HepG2 (cell line): ENCODE measurements around the gene KATNB1. TPM values are rescaled to one million over a fixed set of nuclear protein-coding genes. Genes with fewer than 3 reads are reported as not detected.

ENCODE experiments used
- CBX1 ChIP-seq: IDR thresholded peaks from one replicate; pipeline ENCODE4 v1.6.1; 2016; ENCODE audit warnings: antibody characterized with exemption, low read depth
- CENPT ChIP-seq: sonication (generic); formaldehyde crosslinking; IDR thresholded peaks from 2 replicates; pipeline ENCODE4 v1.8.0; 2022; ENCODE audit warnings: low read depth, mild to moderate bottlenecking, moderate library complexity, missing genetic modification reagents
- DR1 ChIP-seq: sonication (generic); formaldehyde crosslinking; IDR thresholded peaks from 2 replicates; pipeline ENCODE4 v1.8.0; 2021; ENCODE audit warnings: mild to moderate bottlenecking, missing genetic modification reagents, inconsistent platforms
- ISX ChIP-seq: sonication (generic); formaldehyde crosslinking; conservative IDR thresholded peaks from 2 replicates; pipeline ENCODE4 v1.5.0; 2020; ENCODE audit warnings: missing genetic modification reagents
- JDP2 ChIP-seq: sonication (generic); formaldehyde crosslinking; IDR thresholded peaks from 2 replicates; pipeline ENCODE4 v1.8.1; 2022; ENCODE audit warnings: missing genetic modification reagents, borderline replicate concordance
- KAT8 ChIP-seq: IDR thresholded peaks from 2 replicates; pipeline ENCODE4 v1.6.1; 2016; ENCODE audit warnings: missing genetic modification reagents, missing compliant biosample characterization
- KDM3A ChIP-seq: IDR thresholded peaks from 2 replicates; pipeline ENCODE4 v1.6.1; 2018; ENCODE audit warnings: low read depth, missing compliant biosample characterization
- NR0B2 ChIP-seq: sonication (generic); formaldehyde crosslinking; IDR thresholded peaks from 2 replicates; pipeline ENCODE4 v1.4.0; 2020; ENCODE audit warnings: mild to moderate bottlenecking, missing genetic modification reagents
- NR2C2 ChIP-seq: sonication (generic); formaldehyde crosslinking; IDR thresholded peaks from 2 replicates; pipeline ENCODE4 v1.4.0; 2020; ENCODE audit warnings: missing genetic modification reagents, mild to moderate bottlenecking, moderate library complexity, borderline replicate concordance
- SRSF1 ChIP-seq: fragments of 200-400 bp; formaldehyde crosslinking; optimal IDR thresholded peaks from 2 replicates; pipeline ENCODE3; 2017; ENCODE audit warnings: mild to moderate bottlenecking, low read depth, low read length, moderate library complexity
- TEAD3 ChIP-seq: optimal IDR thresholded peaks from 2 replicates; pipeline ENCODE3; 2016; ENCODE audit warnings: borderline replicate concordance
- XBP1 ChIP-seq: sonication (generic); formaldehyde crosslinking; IDR thresholded peaks from 2 replicates; pipeline ENCODE4 v1.5.0; 2020; ENCODE audit warnings: missing genetic modification reagents
- ZNF136 ChIP-seq: sonication (generic); formaldehyde crosslinking; IDR thresholded peaks from 2 replicates; pipeline ENCODE4 v1.8.1; 2022; ENCODE audit warnings: low read depth, mild to moderate bottlenecking, moderate library complexity, missing genetic modification reagents
- ZNF138 ChIP-seq: sonication (generic); formaldehyde crosslinking; IDR thresholded peaks from 2 replicates; pipeline ENCODE4 v1.5.0; 2020; ENCODE audit warnings: mild to moderate bottlenecking, low read depth, missing genetic modification reagents
- ZNF431 ChIP-seq: sonication (generic); formaldehyde crosslinking; IDR thresholded peaks from 2 replicates; pipeline ENCODE4 v1.9.0; 2022; ENCODE audit warnings: missing genetic modification reagents, low read depth, mild to moderate bottlenecking, borderline replicate concordance
- ZNF678 ChIP-seq: sonication (generic); formaldehyde crosslinking; IDR thresholded peaks from 2 replicates; pipeline ENCODE4 v1.4.0; 2020; ENCODE audit warnings: mild to moderate bottlenecking, missing genetic modification reagents
- ZNF713 ChIP-seq: sonication (generic); formaldehyde crosslinking; IDR thresholded peaks from 2 replicates; pipeline ENCODE4 v1.4.0; 2020; ENCODE audit warnings: mild to moderate bottlenecking, missing genetic modification reagents
- ZSCAN9 ChIP-seq: IDR thresholded peaks from 2 replicates; pipeline ENCODE4 v1.6.1; 2016; ENCODE audit warnings: borderline replicate concordance
- polyA plus RNA-seq, 8 experiments: library from polyadenylated mRNA; depleted of rRNA in 3 of 8; stranded (reverse) in 7 of 8; unstranded in 1 of 8; fragments of >200 nt; fragmentation: Illumina TruSeq in 4 of 8; extraction: Trizol in 4 of 8; gene quantifications; 2 replicates each; pipeline versions ENCODE4 v1.2.1 to v1.2.3, GENCODE V29; 2011 to 2016; ENCODE audit warnings: low read depth in 4 of 8, missing spikeins in 1 of 8, mixed read lengths in 1 of 8; ENCODE audit not compliant: insufficient read depth in 1 of 8
- total RNA-seq, 5 experiments: library from RNA; depleted of rRNA; stranded (reverse); fragments of >200 nt; fragmentation: Illumina TruSeq; extraction: Trizol; gene quantifications; 2 replicates each; pipeline ENCODE4 v1.2.3, GENCODE V29; 2016; ENCODE audit warnings: low read depth in 1 of 5
- TF ChIP-seq, protein P1 (sequence below): sonication (generic); formaldehyde crosslinking; IDR thresholded peaks from 2 replicates; pipeline ENCODE4 v1.4.0; 2020; ENCODE audit warnings: missing genetic modification reagents
- TF ChIP-seq, protein P2 (sequence below): sonication (generic); formaldehyde crosslinking; IDR thresholded peaks from 2 replicates; pipeline ENCODE4 v1.4.0; 2020; ENCODE audit warnings: mild to moderate bottlenecking, missing genetic modification reagents
- TF ChIP-seq, protein P3 (sequence below): sonication (generic); formaldehyde crosslinking; IDR thresholded peaks from 2 replicates; pipeline ENCODE4 v1.9.0; 2021; ENCODE audit warnings: missing genetic modification reagents, borderline replicate concordance
- TF ChIP-seq, protein P4 (sequence below): sonication (generic); formaldehyde crosslinking; IDR thresholded peaks from 2 replicates; pipeline ENCODE4 v1.5.0; 2020; ENCODE audit warnings: mild to moderate bottlenecking, missing genetic modification reagents

The KATNB1 gene
- total and polyA plus RNA-seq, 2 of the 13 experiments (the other 11 are each of a cell fraction or from before 2014, with no cell fraction given): 31.5 to 43.5 TPM

DNA sequence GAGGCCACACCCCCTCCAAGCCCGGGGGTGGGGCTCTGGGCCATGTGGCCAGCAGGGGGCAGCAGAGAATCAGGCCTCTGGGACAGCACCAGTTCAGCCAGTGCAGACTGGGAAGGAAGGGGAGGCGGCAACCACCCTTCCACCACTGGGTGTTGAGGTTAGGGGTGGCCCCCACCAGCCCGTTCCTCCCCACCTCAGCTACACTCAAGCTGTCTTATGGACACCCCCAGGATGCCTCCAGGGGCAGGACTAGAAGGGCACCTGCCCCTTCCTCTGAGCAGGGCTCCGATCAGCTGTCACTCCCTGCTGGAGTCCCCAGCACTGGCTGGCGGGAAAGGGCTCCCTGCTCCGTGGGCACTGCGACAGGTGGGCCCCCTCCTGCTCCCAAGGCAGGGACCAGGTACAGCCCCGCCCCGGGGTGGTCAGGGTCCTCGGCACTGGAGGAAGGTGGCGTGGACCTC lies 21.8 kb downstream of the KATNB1 start (continued):
- TF ChIP-seq ZNF138 (no peak), JDP2 (CRISPR knock-in tag) (no peak), ZNF136 (CRISPR knock-in tag) (no peak), KDM3A (CRISPR knock-in tag) (peak; percentile 87; the same call in 1 of the 2 replicates), SRSF1 (peak; percentile 49), CBX1 (no peak), CENPT (CRISPR knock-in tag) (no peak), NR2C2 (CRISPR knock-in tag) (no peak), NR0B2 (no peak), ZNF431 (no peak), ZNF713 (CRISPR knock-in tag) (no peak; the same call in 1 of the 2 replicates), ZSCAN9 (no peak), TEAD3 (CRISPR knock-in tag) (peak; percentile 39), ZNF678 (CRISPR knock-in tag) (no peak), ISX (CRISPR knock-in tag) (no peak), KAT8 (CRISPR knock-in tag) (peak; percentile 48; the same call in 1 of the 2 replicates), XBP1 (CRISPR knock-in tag) (no peak), DR1 (CRISPR knock-in tag) (no peak)
- TF ChIP-seq, protein P1, sequence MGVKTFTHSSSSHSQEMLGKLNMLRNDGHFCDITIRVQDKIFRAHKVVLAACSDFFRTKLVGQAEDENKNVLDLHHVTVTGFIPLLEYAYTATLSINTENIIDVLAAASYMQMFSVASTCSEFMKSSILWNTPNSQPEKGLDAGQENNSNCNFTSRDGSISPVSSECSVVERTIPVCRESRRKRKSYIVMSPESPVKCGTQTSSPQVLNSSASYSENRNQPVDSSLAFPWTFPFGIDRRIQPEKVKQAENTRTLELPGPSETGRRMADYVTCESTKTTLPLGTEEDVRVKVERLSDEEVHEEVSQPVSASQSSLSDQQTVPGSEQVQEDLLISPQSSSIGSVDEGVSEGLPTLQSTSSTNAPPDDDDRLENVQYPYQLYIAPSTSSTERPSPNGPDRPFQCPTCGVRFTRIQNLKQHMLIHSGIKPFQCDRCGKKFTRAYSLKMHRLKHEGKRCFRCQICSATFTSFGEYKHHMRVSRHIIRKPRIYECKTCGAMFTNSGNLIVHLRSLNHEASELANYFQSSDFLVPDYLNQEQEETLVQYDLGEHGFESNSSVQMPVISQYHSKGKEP: no peak
- TF ChIP-seq, protein P2, sequence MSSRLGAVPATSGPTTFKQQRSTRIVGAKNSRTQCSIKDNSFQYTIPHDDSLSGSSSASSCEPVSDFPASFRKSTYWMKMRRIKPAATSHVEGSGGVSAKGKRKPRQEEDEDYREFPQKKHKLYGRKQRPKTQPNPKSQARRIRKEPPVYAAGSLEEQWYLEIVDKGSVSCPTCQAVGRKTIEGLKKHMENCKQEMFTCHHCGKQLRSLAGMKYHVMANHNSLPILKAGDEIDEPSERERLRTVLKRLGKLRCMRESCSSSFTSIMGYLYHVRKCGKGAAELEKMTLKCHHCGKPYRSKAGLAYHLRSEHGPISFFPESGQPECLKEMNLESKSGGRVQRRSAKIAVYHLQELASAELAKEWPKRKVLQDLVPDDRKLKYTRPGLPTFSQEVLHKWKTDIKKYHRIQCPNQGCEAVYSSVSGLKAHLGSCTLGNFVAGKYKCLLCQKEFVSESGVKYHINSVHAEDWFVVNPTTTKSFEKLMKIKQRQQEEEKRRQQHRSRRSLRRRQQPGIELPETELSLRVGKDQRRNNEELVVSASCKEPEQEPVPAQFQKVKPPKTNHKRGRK: no peak
- TF ChIP-seq, protein P3, sequence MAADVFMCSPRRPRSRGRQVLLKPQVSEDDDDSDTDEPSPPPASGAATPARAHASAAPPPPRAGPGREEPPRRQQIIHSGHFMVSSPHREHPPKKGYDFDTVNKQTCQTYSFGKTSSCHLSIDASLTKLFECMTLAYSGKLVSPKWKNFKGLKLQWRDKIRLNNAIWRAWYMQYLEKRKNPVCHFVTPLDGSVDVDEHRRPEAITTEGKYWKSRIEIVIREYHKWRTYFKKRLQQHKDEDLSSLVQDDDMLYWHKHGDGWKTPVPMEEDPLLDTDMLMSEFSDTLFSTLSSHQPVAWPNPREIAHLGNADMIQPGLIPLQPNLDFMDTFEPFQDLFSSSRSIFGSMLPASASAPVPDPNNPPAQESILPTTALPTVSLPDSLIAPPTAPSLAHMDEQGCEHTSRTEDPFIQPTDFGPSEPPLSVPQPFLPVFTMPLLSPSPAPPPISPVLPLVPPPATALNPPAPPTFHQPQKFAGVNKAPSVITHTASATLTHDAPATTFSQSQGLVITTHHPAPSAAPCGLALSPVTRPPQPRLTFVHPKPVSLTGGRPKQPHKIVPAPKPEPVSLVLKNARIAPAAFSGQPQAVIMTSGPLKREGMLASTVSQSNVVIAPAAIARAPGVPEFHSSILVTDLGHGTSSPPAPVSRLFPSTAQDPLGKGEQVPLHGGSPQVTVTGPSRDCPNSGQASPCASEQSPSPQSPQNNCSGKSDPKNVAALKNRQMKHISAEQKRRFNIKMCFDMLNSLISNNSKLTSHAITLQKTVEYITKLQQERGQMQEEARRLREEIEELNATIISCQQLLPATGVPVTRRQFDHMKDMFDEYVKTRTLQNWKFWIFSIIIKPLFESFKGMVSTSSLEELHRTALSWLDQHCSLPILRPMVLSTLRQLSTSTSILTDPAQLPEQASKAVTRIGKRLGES (CRISPR knock-in tag): no peak
- TF ChIP-seq, protein P4, sequence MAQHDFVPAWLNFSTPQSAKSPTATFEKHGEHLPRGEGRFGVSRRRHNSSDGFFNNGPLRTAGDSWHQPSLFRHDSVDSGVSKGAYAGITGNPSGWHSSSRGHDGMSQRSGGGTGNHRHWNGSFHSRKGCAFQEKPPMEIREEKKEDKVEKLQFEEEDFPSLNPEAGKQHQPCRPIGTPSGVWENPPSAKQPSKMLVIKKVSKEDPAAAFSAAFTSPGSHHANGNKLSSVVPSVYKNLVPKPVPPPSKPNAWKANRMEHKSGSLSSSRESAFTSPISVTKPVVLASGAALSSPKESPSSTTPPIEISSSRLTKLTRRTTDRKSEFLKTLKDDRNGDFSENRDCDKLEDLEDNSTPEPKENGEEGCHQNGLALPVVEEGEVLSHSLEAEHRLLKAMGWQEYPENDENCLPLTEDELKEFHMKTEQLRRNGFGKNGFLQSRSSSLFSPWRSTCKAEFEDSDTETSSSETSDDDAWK (CRISPR knock-in tag): no peak
